Measurements from ENCODE around the gene BNIP5. TPM values are rescaled to one million over a fixed set of nuclear protein-coding genes. Genes with fewer than 3 reads are reported as not detected.
"Not testable (repeated sequence)": the region's sequence is repeated elsewhere in the genome, so short reads cannot be mapped to it uniquely, and the experiment has no call there.

BNIP5 gene
- total RNA-seq, 2 donors from 2014 or later = 0.33 to 0.52 TPM

GRCh38 chr6:36340306-36340617, 3.6 kb upstream of the BNIP5 start:
- no peak for TF ChIP-seq POLR2A (IDR thresholded peaks at IDR 0.05)
- TF ChIP-seq CTCF (IDR thresholded peaks at IDR 0.05) = no peak
- ATAC-seq (no peak), DNase-seq (no peak)
- Histone ChIP-seq H3K36me3 (replicated peaks in 1 of 2; ENCODE audit: insufficient read depth in 1 of 2, low read depth in 2 of 2) (no peaks in the 10 kb centered on the region), H3K9me3 (no peaks in the 10 kb centered on the region), H3K27ac (no peak overlapping the region), H3K27me3 (no peaks in the 10 kb centered on the region), H3K4me1 (peaks cover 15% of the 10 kb centered on the region), H3K4me3 (no peak overlapping the region)
- intact Hi-C loops (cut with DNase I) = no loop called here
- 60 to 71% methylated on average over 9 to 12 of the region's 12 CpGs for WGBS, 2 donors

GRCh38 chr6:36339146-36339545, 2.5 kb upstream of the BNIP5 start:
- 70 to 72% methylated on average over 12 of the region's 12 CpGs for WGBS, 2 donors
- ATAC-seq (no peak), DNase-seq (no peak)
- no peak overlapping the region for H3K4me3 ChIP-seq
- H3K36me3 ChIP-seq (replicated peaks in 1 of 2; ENCODE audit: insufficient read depth in 1 of 2, low read depth in 2 of 2) = no peaks in the 10 kb centered on the region
- no peak overlapping the region for H3K27ac ChIP-seq
- TF ChIP-seq CTCF (IDR thresholded peaks at IDR 0.05) (no peak), POLR2A (IDR thresholded peaks at IDR 0.05) (no peak)
- intact Hi-C loops (cut with DNase I) = no loop called here
- no peaks in the 10 kb centered on the region for H3K27me3 ChIP-seq
- H3K9me3 ChIP-seq = no peaks in the 10 kb centered on the region
- H3K4me1 ChIP-seq = peaks cover 27% of the 10 kb centered on the region

GRCh38 chr6:36338223-36338622, 1.5 kb upstream of the BNIP5 start:
- intact Hi-C loops (cut with DNase I); H3K27ac ChIP-seq; DNase-seq; H3K36me3 ChIP-seq (replicated peaks in 1 of 2; ENCODE audit: insufficient read depth in 1 of 2, low read depth in 2 of 2); H3K9me3 ChIP-seq; H3K4me3 ChIP-seq; ATAC-seq; H3K27me3 ChIP-seq: not testable (repeated sequence)
- WGBS, 2 donors = 0 to 85% methylated on average over 1 of the region's 1 CpG
- peaks cover 36% of the 10 kb centered on the region for H3K4me1 ChIP-seq

- no peaks in the 10 kb centered on the region for H3K36me3 ChIP-seq (replicated peaks in 1 of 2; ENCODE audit: insufficient read depth in 1 of 2, low read depth in 2 of 2)
- WGBS, 2 donors = 94 to 100% methylated on average over 1 of the region's 1 CpG
- H3K4me3 ChIP-seq = no peak overlapping the region
- peaks cover 40% of the 10 kb centered on the region for H3K4me1 ChIP-seq
- intact Hi-C loops (cut with DNase I) = no loop called here
- no peak overlapping the region for H3K27ac ChIP-seq
- DNase-seq (no peak), ATAC-seq (no peak)
- no peaks in the 10 kb centered on the region for H3K27me3 ChIP-seq
- no peaks in the 10 kb centered on the region for H3K9me3 ChIP-seq
- TF ChIP-seq CTCF (IDR thresholded peaks at IDR 0.05) (no peak), POLR2A (IDR thresholded peaks at IDR 0.05) (no peak)
Observed at GRCh38 chr6:36337814-36338213, 1.1 kb upstream of the BNIP5 start.

- 78 to 80% methylated on average over 5 of the region's 5 CpGs for WGBS, 2 donors
- no peaks in the 10 kb centered on the region for H3K9me3 ChIP-seq
- H3K27me3 ChIP-seq = no peaks in the 10 kb centered on the region
- ATAC-seq (no peak), DNase-seq (no peak)
- TF ChIP-seq CTCF (IDR thresholded peaks at IDR 0.05) (no peak), POLR2A (IDR thresholded peaks at IDR 0.05) (no peak)
- H3K4me3 ChIP-seq = no peak overlapping the region
- peaks cover 38% of the 10 kb centered on the region for H3K4me1 ChIP-seq
- intact Hi-C loops (cut with DNase I) = no loop called here
- H3K27ac ChIP-seq = no peak overlapping the region
- no peaks in the 10 kb centered on the region for H3K36me3 ChIP-seq (replicated peaks in 1 of 2; ENCODE audit: insufficient read depth in 1 of 2, low read depth in 2 of 2)
Observed at GRCh38 chr6:36336208-36336710, 429 bp downstream of the BNIP5 start.
